Ovary (tissue), 9 donors: ENCODE results near the gene SPPL3. TPM values are rescaled to one million over a fixed set of nuclear protein-coding genes. Genes with fewer than 3 reads are reported as not detected.

ENCODE experiments used
- DNase-seq, 5 donors: peaks; one replicate each; pipeline ENCODE4 v3.0.0-alpha.2; 2019 to 2020
- H3K27ac ChIP-seq, 2 donors: fragments of 200-600 bp; one replicate each; pipeline versions ENCODE4 v1.5.1 to v1.8.0; 2019 to 2022
- H3K27me3 ChIP-seq: fragments of 200-600 bp; one replicate; pipeline ENCODE4 v1.8.0; 2022
- H3K36me3 ChIP-seq: fragments of 200-600 bp; sonication (generic); one replicate; pipeline ENCODE4 v1.5.1; 2019
- H3K4me1 ChIP-seq: one replicate; pipeline ENCODE4 v1.8.1; 2013; ENCODE audit warnings: mild to moderate bottlenecking, moderate library complexity; ENCODE audit not compliant: insufficient read depth
- H3K4me3 ChIP-seq: fragments of 200-600 bp; sonication (generic); one replicate; pipeline ENCODE4 v1.5.1; 2017
- H3K9me3 ChIP-seq, 2 donors: fragments of 200-600 bp in 1 of 2; sonication (generic) in 1 of 2; one replicate each; pipeline versions ENCODE4 v1.5.1 to v1.8.1; 2013 to 2019; ENCODE audit warnings: mild to moderate bottlenecking in 1 of 2, moderate library complexity in 1 of 2
- EP300 ChIP-seq: sonication (generic); formaldehyde crosslinking; IDR thresholded peaks from one replicate; pipeline ENCODE4 v1.6.1; 2017; ENCODE audit warnings: antibody characterized with exemption
- POLR2A ChIP-seq: fragments of 450-650 bp; IDR thresholded peaks from one replicate; pipeline ENCODE4 v1.6.1; 2017; ENCODE audit warnings: antibody characterized with exemption, mild to moderate bottlenecking, moderate library complexity
- WGBS, 3 donors: extraction: QIAGEN DNeasy Blood & Tissue Kit in 1 of 3; methylation state at CpG; one replicate each; pipeline versions ENCODE4 v1.1.5 to v1.1.7; 2013 to 2017; 5-methylcytosine and 5-hydroxymethylcytosine counted together
- intact Hi-C, 4 donors: fragments of 100-400 bp; cut with DNase I; formaldehyde crosslinking; loops; one replicate each; pipeline versions ENCODE4 v1.11.0 to v1.15.1; 2022 to 2023
- polyA plus RNA-seq, 2 donors: library from polyadenylated mRNA; stranded (reverse); fragments of 200-250 nt in 1 of 2; fragments of 350-450 nt in 1 of 2; fragmentation: Illumina TruSeq in 1 of 2; extraction: RNeasy Lipid Tissue Mini Kit (QIAGEN cat#74804) in 1 of 2; gene quantifications; one replicate each; pipeline ENCODE4 v1.2.3, GENCODE V29; 2013 to 2014
- total RNA-seq, 7 donors: library from RNA; depleted of rRNA in 2 of 7; stranded (reverse); fragments of >200 nt in 2 of 7; fragmentation: NEBNext Ultra II Directional in 3 of 7; extraction: Animal tissue kit (Norgen Biotek cat#: 25700) in 3 of 7; gene quantifications; one replicate each; pipeline versions ENCODE4 v1.1.0 to v1.2.4, GENCODE V29; 2016 to 2023
- TF ChIP-seq, protein P1 (sequence below), 3 donors: fragments of 450-650 bp in 2 of 3; fragments of 200-600 bp in 1 of 3; IDR thresholded peaks; one replicate each; pipeline versions ENCODE4 v1.5.1 to v1.8.0; 2016 to 2022; ENCODE audit warnings: antibody characterized with exemption in 3 of 3, mild to moderate bottlenecking in 1 of 3
- donor health status: DM: no; HTN: no; CAD: no; lungs with moderate emphysema.
- donor health status: DM: no; HTN: no; CAD: no.
- donor health status: Bipolar disorder and iron deficiency.
- donor health status: DM: yes; HTN: yes; CAD: no.
- donor health status: DM: no; HTN: no; CAD: no.
- donor health status: DM: yes; HTN: yes; CAD: no.

The SPPL3 gene
- total and polyA plus RNA-seq, 9 donors = 24.2 to 87.4 (median 51.9) TPM

DNA sequence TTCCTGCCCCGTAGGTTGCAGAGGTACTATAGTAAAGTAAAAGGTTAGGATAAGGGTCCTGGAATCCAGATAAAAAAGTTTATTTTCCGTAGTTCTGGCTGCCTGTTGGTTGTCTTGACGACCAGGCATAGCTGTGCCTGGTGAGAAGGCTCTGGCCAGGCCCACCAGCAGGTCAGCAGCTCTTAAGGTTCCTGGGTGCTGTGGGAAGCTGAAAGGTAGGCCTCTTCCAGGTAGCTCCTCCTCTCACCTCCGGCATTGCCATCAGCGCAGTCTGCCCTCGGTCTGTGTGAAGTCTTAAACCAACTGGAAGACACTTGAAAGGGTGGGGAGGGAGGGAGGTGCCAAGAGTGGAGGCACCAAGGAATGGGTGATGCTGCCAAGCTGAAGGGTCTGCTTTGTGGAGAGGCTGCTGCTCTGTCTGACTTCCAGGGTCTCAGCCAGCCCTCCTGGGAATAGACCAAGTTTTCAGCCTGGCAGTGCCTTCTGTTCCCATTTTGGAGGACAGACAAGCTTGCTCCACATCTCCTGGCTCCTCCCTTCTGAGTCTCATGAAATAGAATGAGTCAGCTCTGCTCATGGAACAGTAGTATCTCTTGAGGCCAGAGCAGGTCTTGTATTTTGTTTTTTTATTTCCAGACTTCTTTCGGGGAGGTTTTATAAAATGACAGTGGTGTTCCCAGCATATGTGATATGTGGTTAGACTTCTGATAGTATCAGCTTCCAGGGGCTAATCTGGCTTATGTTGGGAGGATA, 183.7 kb downstream of the SPPL3 start:
- TF ChIP-seq POLR2A = no peak
- TF ChIP-seq, protein P1, sequence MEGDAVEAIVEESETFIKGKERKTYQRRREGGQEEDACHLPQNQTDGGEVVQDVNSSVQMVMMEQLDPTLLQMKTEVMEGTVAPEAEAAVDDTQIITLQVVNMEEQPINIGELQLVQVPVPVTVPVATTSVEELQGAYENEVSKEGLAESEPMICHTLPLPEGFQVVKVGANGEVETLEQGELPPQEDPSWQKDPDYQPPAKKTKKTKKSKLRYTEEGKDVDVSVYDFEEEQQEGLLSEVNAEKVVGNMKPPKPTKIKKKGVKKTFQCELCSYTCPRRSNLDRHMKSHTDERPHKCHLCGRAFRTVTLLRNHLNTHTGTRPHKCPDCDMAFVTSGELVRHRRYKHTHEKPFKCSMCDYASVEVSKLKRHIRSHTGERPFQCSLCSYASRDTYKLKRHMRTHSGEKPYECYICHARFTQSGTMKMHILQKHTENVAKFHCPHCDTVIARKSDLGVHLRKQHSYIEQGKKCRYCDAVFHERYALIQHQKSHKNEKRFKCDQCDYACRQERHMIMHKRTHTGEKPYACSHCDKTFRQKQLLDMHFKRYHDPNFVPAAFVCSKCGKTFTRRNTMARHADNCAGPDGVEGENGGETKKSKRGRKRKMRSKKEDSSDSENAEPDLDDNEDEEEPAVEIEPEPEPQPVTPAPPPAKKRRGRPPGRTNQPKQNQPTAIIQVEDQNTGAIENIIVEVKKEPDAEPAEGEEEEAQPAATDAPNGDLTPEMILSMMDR (IDR thresholded peaks at IDR 0.05) = no peak
- no peak for TF ChIP-seq EP300
- H3K36me3 ChIP-seq = no peaks in the 10 kb centered on the region
- no peak for DNase-seq
- H3K27me3 ChIP-seq = no peaks in the 10 kb centered on the region
- intact Hi-C loops = no loop called here
- no peak overlapping the region for H3K4me3 ChIP-seq
- WGBS, 3 donors = 67 to 72% (median 72%) methylated on average over 7 of the region's 7 CpGs
- H3K4me1 ChIP-seq = peaks cover 1% of the 10 kb centered on the region
- H3K27ac ChIP-seq = no peak overlapping the region
- no peaks in the 10 kb centered on the region for H3K9me3 ChIP-seq

DNA sequence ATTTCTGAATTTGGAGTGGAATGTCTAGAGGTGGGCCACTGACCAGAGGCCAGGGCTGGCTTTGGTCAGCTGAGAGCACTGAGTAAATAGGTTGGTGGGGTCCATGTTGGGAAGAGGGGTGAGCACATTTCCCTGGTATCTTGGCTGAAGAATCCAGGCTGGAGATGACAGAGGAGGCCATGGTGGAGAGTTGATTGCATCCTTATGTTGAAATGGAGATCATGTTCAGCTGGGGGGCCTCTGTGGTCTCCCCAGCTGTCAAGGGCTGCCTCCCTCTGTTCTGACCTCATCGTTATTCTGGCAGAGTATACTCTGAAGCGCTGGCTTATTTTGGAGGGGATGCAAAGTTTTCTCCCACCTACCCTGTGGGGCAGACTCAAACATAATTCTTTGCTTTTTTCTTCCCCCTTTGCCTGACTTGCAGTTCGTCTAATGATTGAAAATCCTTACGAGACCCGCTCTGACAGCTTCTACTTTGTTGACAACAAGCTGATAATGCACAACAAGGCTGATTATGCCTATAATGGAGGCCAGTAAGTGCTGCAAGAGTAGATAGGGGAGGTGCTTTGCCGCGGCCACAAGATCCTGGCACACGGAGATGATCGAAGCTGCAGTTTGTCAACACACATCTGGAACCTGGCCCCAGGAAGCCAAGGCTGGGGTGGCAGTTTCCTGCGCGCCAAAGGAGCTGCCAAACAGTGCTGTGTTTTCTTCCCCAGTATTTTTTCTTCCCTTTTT, 184.5 kb downstream of the SPPL3 start:
- no peak for DNase-seq
- H3K9me3 ChIP-seq = no peaks in the 10 kb centered on the region
- H3K27ac ChIP-seq = no peak overlapping the region
- intact Hi-C loops = loop anchor here (10.0 kb wide), 2 partner anchors 75 to 135 kb away; partner anchors contain the start of genes POP5 (in 3 of the 4) and CABP1 (in 1 of the 4)
- H3K36me3 ChIP-seq = no peaks in the 10 kb centered on the region
- no peaks in the 10 kb centered on the region for H3K27me3 ChIP-seq
- H3K4me3 ChIP-seq = no peak overlapping the region
- no peaks in the 10 kb centered on the region for H3K4me1 ChIP-seq
- WGBS, 3 donors = 74 to 82% (median 81%) methylated on average over 11 of the region's 11 CpGs
- TF ChIP-seq, protein P1 (IDR thresholded peaks at IDR 0.05) = no peak
- TF ChIP-seq EP300 (no peak), POLR2A (no peak)

DNA sequence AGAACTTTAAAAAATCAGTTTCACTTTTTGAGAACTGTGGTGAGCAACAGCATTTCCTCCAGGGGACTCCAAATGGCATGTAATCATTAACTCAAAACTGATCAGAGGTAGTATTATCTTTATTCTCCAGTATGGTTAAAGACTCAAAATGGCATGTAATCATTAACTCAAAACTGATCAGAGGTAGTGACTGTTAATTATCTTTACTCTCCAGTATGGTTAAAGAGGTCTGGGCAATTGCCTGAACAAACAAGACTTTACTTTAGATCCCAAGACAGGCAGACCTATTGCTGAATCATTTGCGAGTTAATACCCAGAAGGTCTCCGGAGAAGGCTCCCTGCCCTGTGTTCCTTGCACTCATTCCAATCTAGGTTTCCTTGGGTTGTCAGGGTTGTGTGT, 185.1 kb downstream of the SPPL3 start:
- no peak for DNase-seq
- H3K27me3 ChIP-seq = no peaks in the 10 kb centered on the region
- TF ChIP-seq, protein P1 (IDR thresholded peaks at IDR 0.05) = no peak
- TF ChIP-seq POLR2A (no peak), EP300 (no peak)
- no peak overlapping the region for H3K27ac ChIP-seq
- WGBS, 3 donors = 90 to 92% (median 90%) methylated on average over 2 of the region's 2 CpGs
- H3K36me3 ChIP-seq = no peaks in the 10 kb centered on the region
- intact Hi-C loops = loop anchor here (10.0 kb wide), 2 partner anchors 74 to 134 kb away; partner anchors contain the start of genes POP5 (in 3 of the 4) and CABP1 (in 1 of the 4)
- H3K9me3 ChIP-seq = no peaks in the 10 kb centered on the region
- H3K4me3 ChIP-seq = no peak overlapping the region
- no peaks in the 10 kb centered on the region for H3K4me1 ChIP-seq

DNA sequence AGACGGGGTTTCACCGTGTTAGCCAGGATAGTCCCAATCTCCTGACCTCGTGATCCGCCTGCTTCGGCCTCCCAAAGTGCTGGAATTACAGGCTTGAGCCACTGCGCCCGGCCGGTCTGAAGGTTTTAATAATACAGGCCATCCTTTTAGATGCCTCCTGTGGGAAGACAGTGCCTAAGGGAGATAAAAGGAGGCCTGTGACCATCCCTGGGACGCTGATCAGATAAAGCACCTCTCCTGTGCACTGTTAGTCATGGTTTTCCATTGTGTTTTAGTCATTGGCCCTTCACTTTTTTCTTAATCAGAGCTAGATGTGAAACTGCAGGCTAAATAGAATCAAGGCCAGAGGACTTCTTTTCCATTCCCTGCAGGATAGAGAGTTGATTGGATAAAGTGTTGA, 186.1 kb downstream of the SPPL3 start:
- Histone ChIP-seq H3K9me3 (no peaks in the 10 kb centered on the region), H3K27ac (no peak overlapping the region), H3K36me3 (no peaks in the 10 kb centered on the region), H3K27me3 (no peaks in the 10 kb centered on the region), H3K4me1 (no peaks in the 10 kb centered on the region), H3K4me3 (no peak overlapping the region)
- intact Hi-C loops = loop anchor here (10.0 kb wide), 2 partner anchors 73 to 133 kb away; partner anchors contain the start of genes POP5 (in 3 of the 4) and CABP1 (in 1 of the 4)
- WGBS, 3 donors = 88 to 98% (median 97%) methylated on average over 9 of the region's 9 CpGs
- TF ChIP-seq, protein P1 (IDR thresholded peaks at IDR 0.05) = no peak
- TF ChIP-seq POLR2A (no peak), EP300 (no peak)
- no peak for DNase-seq
